Testis (tissue), 3 donors: ENCODE data around the gene PRKG1. TPM values are rescaled to one million over a fixed set of nuclear protein-coding genes. Genes with fewer than 3 reads are reported as not detected.

Experiments
- DNase-seq: peaks from one replicate; pipeline ENCODE4 v3.0.0-alpha.2; 2019
- H3K27ac ChIP-seq, 2 donors: fragments of 200-600 bp; sonication (generic); one replicate each; pipeline ENCODE4 v1.5.1; 2019
- H3K27me3 ChIP-seq: fragments of 200-600 bp; sonication (generic); one replicate; pipeline ENCODE4 v1.5.1; 2019
- H3K36me3 ChIP-seq: fragments of 200-600 bp; sonication (generic); one replicate; pipeline ENCODE4 v1.5.1; 2017; ENCODE audit warnings: low read depth; ENCODE audit errors: missing control alignments
- H3K4me1 ChIP-seq: fragments of 200-600 bp; sonication (generic); one replicate; pipeline ENCODE4 v1.5.1; 2019
- H3K4me3 ChIP-seq, 2 donors: fragments of 200-600 bp; sonication (generic); one replicate each; pipeline ENCODE4 v1.5.1; 2017 to 2019
- H3K9me3 ChIP-seq: fragments of 200-600 bp; sonication (generic); one replicate; pipeline ENCODE4 v1.5.1; 2017
- POLR2A ChIP-seq: fragments of 450-650 bp; IDR thresholded peaks from one replicate; pipeline ENCODE4 v1.6.1; 2017; ENCODE audit warnings: antibody characterized with exemption, mild to moderate bottlenecking, moderate library complexity
- WGBS, 2 donors: methylation state at CpG; one replicate each; pipeline ENCODE4 v1.1.5; 2018; 5-methylcytosine and 5-hydroxymethylcytosine counted together
- intact Hi-C: fragments of 100-400 bp; cut with DNase I; formaldehyde crosslinking; loops from one replicate; pipeline ENCODE4 v1.15.1; 2023; ENCODE audit warnings: low total_unique reads
- polyA plus RNA-seq: library from polyadenylated mRNA; stranded (reverse); fragments of 350-450 nt; fragmentation: Illumina TruSeq; extraction: RNeasy Lipid Tissue Mini Kit (QIAGEN cat#74804); gene quantifications from one replicate; pipeline ENCODE4 v1.2.3, GENCODE V29; 2014; ENCODE audit warnings: low read depth, low replicate concordance; ENCODE audit not compliant: insufficient read depth
- total RNA-seq, 2 donors: library from RNA; depleted of rRNA; stranded (reverse); fragments of >200 nt; gene quantifications; one replicate each; pipeline ENCODE4 v1.2.3, GENCODE V29; 2016
- TF ChIP-seq, protein P1 (sequence below), 3 experiments: fragments of 450-650 bp in 2 of 3; fragments of 200-600 bp in 1 of 3; sonication (generic) in 1 of 3; IDR thresholded peaks; one replicate each; pipeline ENCODE4 v1.5.1; 2016 to 2019; ENCODE audit warnings: antibody characterized with exemption in 3 of 3, mild to moderate bottlenecking in 2 of 3, moderate library complexity in 1 of 3

Gene PRKG1
- total and polyA plus RNA-seq, 3 donors from 2014 or later = 6.3 to 15.3 (median 12.5) TPM

DNA sequence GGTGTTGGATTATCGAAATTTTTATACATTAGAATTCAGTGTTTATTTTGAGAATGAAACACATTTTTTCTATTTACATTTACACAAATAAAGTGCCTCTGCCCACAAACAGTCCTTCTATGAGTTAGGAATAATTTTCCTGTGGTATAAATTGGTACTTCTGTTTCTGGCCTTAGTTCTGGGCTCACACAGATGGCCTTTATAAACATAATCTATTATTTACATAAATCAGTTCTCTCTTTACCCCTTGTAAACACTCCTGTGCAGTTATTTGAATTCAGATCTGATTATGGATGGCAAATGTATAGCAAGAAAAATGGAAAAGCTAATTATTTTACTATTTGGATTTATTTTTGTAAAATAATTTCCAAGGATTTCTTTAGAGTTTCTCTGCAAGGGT, 143.2 kb downstream of the PRKG1 start:
- TF ChIP-seq, protein P1, sequence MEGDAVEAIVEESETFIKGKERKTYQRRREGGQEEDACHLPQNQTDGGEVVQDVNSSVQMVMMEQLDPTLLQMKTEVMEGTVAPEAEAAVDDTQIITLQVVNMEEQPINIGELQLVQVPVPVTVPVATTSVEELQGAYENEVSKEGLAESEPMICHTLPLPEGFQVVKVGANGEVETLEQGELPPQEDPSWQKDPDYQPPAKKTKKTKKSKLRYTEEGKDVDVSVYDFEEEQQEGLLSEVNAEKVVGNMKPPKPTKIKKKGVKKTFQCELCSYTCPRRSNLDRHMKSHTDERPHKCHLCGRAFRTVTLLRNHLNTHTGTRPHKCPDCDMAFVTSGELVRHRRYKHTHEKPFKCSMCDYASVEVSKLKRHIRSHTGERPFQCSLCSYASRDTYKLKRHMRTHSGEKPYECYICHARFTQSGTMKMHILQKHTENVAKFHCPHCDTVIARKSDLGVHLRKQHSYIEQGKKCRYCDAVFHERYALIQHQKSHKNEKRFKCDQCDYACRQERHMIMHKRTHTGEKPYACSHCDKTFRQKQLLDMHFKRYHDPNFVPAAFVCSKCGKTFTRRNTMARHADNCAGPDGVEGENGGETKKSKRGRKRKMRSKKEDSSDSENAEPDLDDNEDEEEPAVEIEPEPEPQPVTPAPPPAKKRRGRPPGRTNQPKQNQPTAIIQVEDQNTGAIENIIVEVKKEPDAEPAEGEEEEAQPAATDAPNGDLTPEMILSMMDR (IDR thresholded peaks at IDR 0.05) = no peak
- no peak for TF ChIP-seq POLR2A
- Histone ChIP-seq H3K9me3 (no peaks in the 10 kb centered on the region), H3K4me1 (peaks cover 6% of the 10 kb centered on the region), H3K27me3 (no peaks in the 10 kb centered on the region), H3K27ac (no peak overlapping the region), H3K4me3 (no peak overlapping the region), H3K36me3 (no peaks in the 10 kb centered on the region)
- 77 to 87% methylated on average over 1 of the region's 1 CpG for WGBS, 2 donors
- intact Hi-C loops = no loop called here
- no peak for DNase-seq

DNA sequence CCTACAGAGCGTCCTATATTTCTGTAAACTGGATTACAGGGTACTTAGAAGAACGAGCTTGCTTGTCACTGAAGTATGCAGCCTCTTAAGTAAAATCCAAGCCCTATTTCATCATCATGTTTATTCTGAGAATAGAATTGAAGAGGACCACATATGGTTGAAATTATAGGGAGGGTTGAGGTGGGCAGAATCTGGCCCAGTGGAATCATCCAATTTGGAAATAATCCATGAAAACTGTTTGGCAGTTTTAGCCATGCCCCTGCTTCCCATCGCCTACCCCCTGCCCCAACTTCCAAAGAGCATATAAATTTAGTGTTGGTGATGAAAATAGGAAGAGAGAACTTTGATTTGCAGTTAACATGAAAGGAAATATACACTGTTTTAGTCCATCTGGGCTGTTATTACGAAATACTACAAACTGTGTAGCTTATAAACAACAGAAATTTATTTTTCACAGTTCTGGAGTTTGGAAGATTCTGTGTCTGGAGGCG, 150.4 kb downstream of the PRKG1 start:
- intact Hi-C loops = no loop called here
- no peak overlapping the region for H3K27ac ChIP-seq
- H3K4me3 ChIP-seq = no peak overlapping the region
- WGBS, 2 donors = 80 to 87% methylated on average over 5 of the region's 5 CpGs
- no peaks in the 10 kb centered on the region for H3K27me3 ChIP-seq
- H3K4me1 ChIP-seq = no peaks in the 10 kb centered on the region
- TF ChIP-seq, protein P1 (IDR thresholded peaks at IDR 0.05) = no peak
- no peak for TF ChIP-seq POLR2A
- no peak for DNase-seq
- no peaks in the 10 kb centered on the region for H3K36me3 ChIP-seq
- H3K9me3 ChIP-seq = no peaks in the 10 kb centered on the region

DNA sequence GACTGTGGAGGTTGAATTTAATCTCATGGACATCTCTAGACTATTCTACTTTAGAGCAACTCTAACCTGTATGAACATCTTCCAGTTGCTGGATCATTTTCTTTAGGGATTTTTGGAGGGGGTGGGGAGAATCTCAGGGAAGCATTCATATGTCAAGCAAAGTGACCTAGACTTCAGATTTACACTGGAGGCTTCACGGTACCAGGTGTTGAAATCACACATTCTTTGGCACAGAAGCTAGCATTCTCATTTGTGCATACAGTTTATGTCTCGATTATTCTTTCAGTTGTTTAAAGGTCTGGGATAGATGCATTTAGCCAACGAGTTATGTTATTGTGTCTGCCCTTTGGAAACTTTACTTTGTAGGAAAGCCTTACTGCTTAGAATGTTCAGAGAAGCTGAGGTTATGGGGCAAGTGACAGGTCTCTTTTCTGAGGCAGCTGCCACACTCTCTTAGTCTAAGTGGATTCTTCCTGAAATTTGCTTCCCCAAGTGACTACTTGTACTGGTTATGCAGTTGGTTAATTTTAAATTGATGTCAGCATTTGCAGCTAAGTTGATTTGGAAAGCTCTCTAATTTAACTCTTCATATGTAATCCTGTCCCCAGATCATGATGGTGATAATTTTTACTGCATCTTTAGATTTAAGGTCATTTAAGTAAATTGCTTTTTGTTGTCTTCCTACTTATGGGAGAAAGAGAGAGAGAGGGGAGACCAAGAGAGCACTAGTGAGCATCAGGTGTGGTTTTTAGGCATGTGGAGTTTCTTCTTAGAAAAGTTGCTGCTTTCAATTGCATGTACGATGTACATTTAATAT, 153.8 kb downstream of the PRKG1 start:
- H3K27ac ChIP-seq = no peak overlapping the region
- intact Hi-C loops = no loop called here
- H3K36me3 ChIP-seq = no peaks in the 10 kb centered on the region
- DNase-seq = no peak
- no peak for TF ChIP-seq POLR2A
- TF ChIP-seq, protein P1 (IDR thresholded peaks at IDR 0.05) = no peak
- no peaks in the 10 kb centered on the region for H3K4me1 ChIP-seq
- H3K27me3 ChIP-seq = no peaks in the 10 kb centered on the region
- 75 to 76% methylated on average over 4 of the region's 4 CpGs for WGBS, 2 donors
- H3K9me3 ChIP-seq = no peaks in the 10 kb centered on the region
- no peak overlapping the region for H3K4me3 ChIP-seq

DNA sequence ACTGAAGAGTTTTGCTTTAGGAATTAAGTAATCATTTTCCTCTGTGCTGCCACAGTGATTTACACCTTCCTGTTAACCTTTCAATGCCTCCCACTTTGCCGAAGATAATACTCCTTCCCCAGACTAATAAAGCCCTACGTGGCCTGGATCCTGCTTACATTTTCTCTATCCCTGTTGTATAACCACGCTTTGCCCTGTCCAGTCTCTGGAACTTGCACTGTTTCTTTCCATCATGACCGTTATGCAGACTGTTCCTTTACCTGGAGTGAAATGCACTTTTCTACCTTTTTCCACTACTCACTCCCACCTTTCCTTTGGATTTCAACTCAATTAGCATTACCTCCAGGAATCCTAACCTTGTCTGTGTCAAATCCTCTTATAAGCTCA, 154.4 kb downstream of the PRKG1 start:
- TF ChIP-seq, protein P1 (IDR thresholded peaks at IDR 0.05) = no peak
- no peak for TF ChIP-seq POLR2A
- intact Hi-C loops = no loop called here
- H3K27ac ChIP-seq = no peak overlapping the region
- no peaks in the 10 kb centered on the region for H3K4me1 ChIP-seq
- no peaks in the 10 kb centered on the region for H3K36me3 ChIP-seq
- H3K27me3 ChIP-seq = no peaks in the 10 kb centered on the region
- DNase-seq = no peak
- WGBS, 2 donors = 73 to 77% methylated on average over 4 of the region's 4 CpGs
- no peak overlapping the region for H3K4me3 ChIP-seq
- no peaks in the 10 kb centered on the region for H3K9me3 ChIP-seq
